Non-pigmented ciliary epithelial cell (primary cell): ENCODE results near the gene BRWD1.

Experiments used
- DNase-seq: peaks from one replicate; pipeline ENCODE4 v3.0.0-alpha.2; 2010; ENCODE audit warnings: low read depth

BRWD1 gene

GRCh38 chr21:39134288-39134810 is 179.1 kb downstream of the BRWD1 start:
- no peak for DNase-seq
